Measurements from ENCODE around the gene VPS39.

The VPS39 gene

GRCh38 chr15:42120285-42120684, 87.8 kb downstream of the VPS39 start:
- DNase-seq = no peak

GRCh38 chr15:42119446-42119760, 88.7 kb downstream of the VPS39 start:
- peak; percentile 35 for DNase-seq

GRCh38 chr15:42118650-42119445, 89.3 kb downstream of the VPS39 start:
- DNase-seq = peak; percentile 70

DNA sequence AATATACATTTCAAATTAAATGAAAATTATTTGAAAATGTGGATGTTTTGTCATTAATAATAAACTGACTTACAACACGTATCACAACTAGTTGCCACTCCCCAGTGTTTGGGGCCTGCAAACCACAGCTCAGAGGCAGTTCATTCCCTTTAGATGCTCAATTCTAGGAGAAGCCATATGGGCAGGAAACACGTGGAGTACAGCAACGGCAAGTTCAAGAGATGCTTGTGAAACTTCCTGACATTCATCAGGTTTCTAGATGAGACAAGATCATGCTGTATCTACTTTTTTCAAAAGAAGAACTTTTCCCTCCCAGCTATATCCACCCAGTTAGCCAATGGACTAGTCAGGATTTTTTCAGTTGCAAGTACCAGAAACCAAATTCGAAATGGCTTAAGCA, 96.2 kb downstream of the VPS39 start:
- DNase-seq = no peak

- no peak for DNase-seq
These were observed 97.7 kb downstream of the VPS39 start for GRCh38 chr15:42110367-42110766.

DNA sequence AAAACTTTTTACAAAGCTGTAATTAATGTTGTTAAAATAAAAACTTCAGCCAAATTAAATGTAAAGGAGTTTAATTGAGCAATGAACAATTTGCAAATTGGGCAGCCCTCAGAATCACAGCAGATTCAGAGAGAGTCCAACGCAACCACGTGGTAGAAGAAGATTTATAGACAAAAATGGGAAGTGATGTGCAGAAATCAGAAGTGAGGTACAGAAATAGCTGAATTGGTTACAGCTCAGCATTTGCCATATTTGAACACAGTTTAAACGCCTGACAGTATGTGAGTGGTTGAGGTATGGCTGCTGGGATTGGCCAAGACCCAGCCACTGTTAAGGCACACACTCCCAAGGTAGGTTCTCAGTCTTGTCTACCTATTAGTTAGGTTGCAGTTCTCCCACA, 99.3 kb downstream of the VPS39 start:
- DNase-seq = no peak

Data from NCI-H69 (cell line).